B cell (primary cell): ENCODE data around the gene EXOC4. TPM values are rescaled to one million over a fixed set of nuclear protein-coding genes. Genes with fewer than 3 reads are reported as not detected.

Source experiments
- ATAC-seq: fragments of 200-7000 bp; cut with Tn5 transposase; one replicate; pipeline ENCODE4 v1.10.0; 2021; ENCODE audit warnings: low read depth, mild to moderate bottlenecking, moderate number of reproducible peaks, moderate library complexity
- CTCF ChIA-PET: fragments of 350-600 bp; sonication (Branson Sonifier 250); formaldehyde crosslinking; loops from one replicate; lab custom pipeline; 2021; ENCODE audit warnings: antibody characterized with exemption, inconsistent platforms; lab: Charles Lee
- POLR2A ChIA-PET: fragments of 350-600 bp; sonication (Branson Sonifier 250); formaldehyde crosslinking; loops from one replicate; lab custom pipeline; 2021; ENCODE audit warnings: antibody characterized with exemption; lab: Charles Lee
- DNase-seq: peaks from one replicate; pipeline ENCODE4 v3.0.0; 2013
- H2AFZ ChIP-seq: 2 replicates; pipeline ENCODE4 v1.6.1; 2012; ENCODE audit warnings: mild to moderate bottlenecking, low read depth, low read length; ENCODE audit not compliant: insufficient read depth, poor library complexity, severe bottlenecking
- H3K27ac ChIP-seq, 2 donors: 1 replicate in 1 of 2; 2 replicates in 1 of 2; pipeline ENCODE4 v1.5.1; 2012 to 2013; ENCODE audit warnings: low read length in 2 of 2, mild to moderate bottlenecking in 2 of 2, moderate library complexity in 1 of 2
- H3K27me3 ChIP-seq, 4 experiments: fragments of 200-600 bp in 1 of 4; sonication (generic) in 1 of 4; replicated peaks in 1 of 4; 1 replicate in 2 of 4; 2 replicates in 2 of 4; pipeline versions ENCODE4 v1.6.1 to v1.7.0; 2013 to 2016; ENCODE audit warnings: low read length in 3 of 4, mild to moderate bottlenecking in 2 of 4, mixed read lengths in 1 of 4, moderate library complexity in 1 of 4; ENCODE audit not compliant: insufficient read depth in 4 of 4, control insufficient read depth in 3 of 4; ENCODE audit errors: control extremely low read depth in 1 of 4
- H3K36me3 ChIP-seq, 2 experiments: replicated peaks in 1 of 2; 1 replicate in 1 of 2; 2 replicates in 1 of 2; pipeline versions ENCODE4 v1.6.1 to v1.7.1; 2013; ENCODE audit warnings: low read length in 1 of 2; ENCODE audit not compliant: insufficient read depth in 2 of 2, control insufficient read depth in 1 of 2; ENCODE audit errors: control extremely low read depth in 1 of 2, extremely low read depth in 1 of 2
- H3K4me1 ChIP-seq, 2 donors: fragments of 200-600 bp in 1 of 2; sonication (generic) in 1 of 2; 1 replicate in 1 of 2; 2 replicates in 1 of 2; pipeline versions ENCODE4 v1.5.1 to v1.6.1; 2013 to 2017; ENCODE audit warnings: low read length in 2 of 2; ENCODE audit not compliant: control insufficient read depth in 2 of 2, insufficient read depth in 2 of 2
- H3K4me2 ChIP-seq: replicated peaks from 2 replicates; pipeline ENCODE3; 2012; ENCODE audit warnings: mild to moderate bottlenecking, low read depth, low read length; ENCODE audit not compliant: poor library complexity, severe bottlenecking
- H3K4me3 ChIP-seq, 5 experiments: fragments of 200-600 bp in 1 of 5; sonication (generic) in 1 of 5; 1 replicate in 3 of 5; 2 replicates in 2 of 5; pipeline versions ENCODE4 v1.5.1 to v1.7.0; 2011 to 2016; ENCODE audit warnings: low read length in 4 of 5, mild to moderate bottlenecking in 4 of 5, low read depth in 2 of 5, control low read depth in 1 of 5, moderate library complexity in 1 of 5; ENCODE audit not compliant: insufficient read depth in 1 of 5; ENCODE audit errors: control extremely low read depth in 1 of 5, extremely low read depth in 1 of 5
- H3K79me2 ChIP-seq: fragments of 200-600 bp; sonication (generic); one replicate; pipeline ENCODE4 v1.6.0; 2016; ENCODE audit warnings: low read length; ENCODE audit not compliant: control insufficient read depth, insufficient read depth
- H3K9ac ChIP-seq: fragments of 200-600 bp; sonication (generic); 2 replicates; pipeline ENCODE4 v1.6.1; 2017; ENCODE audit warnings: mild to moderate bottlenecking, low read length, moderate library complexity
- H3K9me3 ChIP-seq, 3 donors: one replicate each; pipeline versions ENCODE4 v1.6.1 to v1.7.1; 2013; ENCODE audit warnings: low read length in 2 of 3; ENCODE audit not compliant: control insufficient read depth in 2 of 3, insufficient read depth in 1 of 3; ENCODE audit errors: control extremely low read depth in 1 of 3
- H4K20me1 ChIP-seq: 2 replicates; pipeline ENCODE4 v1.6.0; 2012; ENCODE audit warnings: mild to moderate bottlenecking, low read length; ENCODE audit not compliant: insufficient read depth, control insufficient read depth, poor library complexity, severe bottlenecking
- H3K27ac Mint-ChIP-seq: one replicate; pipeline ENCODE4 v1.8.0; 2021; ENCODE audit warnings: mixed read lengths
- H3K27me3 Mint-ChIP-seq: one replicate; pipeline ENCODE4 v1.8.0; 2021; ENCODE audit warnings: mixed read lengths
- H3K4me1 Mint-ChIP-seq: one replicate; pipeline ENCODE4 v1.8.0; 2021; ENCODE audit warnings: mixed read lengths
- H3K4me3 Mint-ChIP-seq: one replicate; pipeline ENCODE4 v1.8.0; 2021; ENCODE audit warnings: mixed read lengths
- H3K9me3 Mint-ChIP-seq: one replicate; pipeline ENCODE4 v1.8.0; 2022; ENCODE audit warnings: mixed read lengths; ENCODE audit not compliant: insufficient read depth
- EZH2 ChIP-seq: IDR thresholded peaks from 2 replicates; pipeline ENCODE4 v1.6.1; 2012; ENCODE audit warnings: borderline replicate concordance, low read depth, mild to moderate bottlenecking, moderate library complexity, low read length; ENCODE audit not compliant: insufficient read depth, poor library complexity, severe bottlenecking
- WGBS: methylation state at CpG from one replicate; pipeline ENCODE4 v1.1.5; 2013; ENCODE audit warnings: missing lambda C conversion rate; ENCODE audit not compliant: insufficient coverage; 5-methylcytosine and 5-hydroxymethylcytosine counted together
- intact Hi-C: fragments of 100-400 bp; cut with micrococcal nuclease; formaldehyde crosslinking; loops from one replicate; pipeline ENCODE4 v1.10.0; 2022
- polyA plus RNA-seq: library from polyadenylated mRNA; depleted of rRNA; stranded (reverse); fragments of >200 nt; gene quantifications from 2 replicates; pipeline ENCODE4 v1.2.3, GENCODE V29; 2012
- total RNA-seq, 2 donors: library from RNA; stranded (reverse); fragments of 120-200 nt in 1 of 2; gene quantifications; 1 replicate in 1 of 2; 2 replicates in 1 of 2; pipeline versions ENCODE4 v1.2.3 to v1.2.4, GENCODE V29; 2013 to 2022
- TF ChIP-seq, protein P1 (sequence below): fragments of 200-600 bp; IDR thresholded peaks from one replicate; pipeline ENCODE4 v1.8.0; 2022; ENCODE audit warnings: antibody characterized with exemption, mild to moderate bottlenecking

The EXOC4 gene
- total and polyA plus RNA-seq, 2 donors (not counting 1 experiment from before 2014, with no cell fraction given) = 16.7 to 135 TPM

DNA sequence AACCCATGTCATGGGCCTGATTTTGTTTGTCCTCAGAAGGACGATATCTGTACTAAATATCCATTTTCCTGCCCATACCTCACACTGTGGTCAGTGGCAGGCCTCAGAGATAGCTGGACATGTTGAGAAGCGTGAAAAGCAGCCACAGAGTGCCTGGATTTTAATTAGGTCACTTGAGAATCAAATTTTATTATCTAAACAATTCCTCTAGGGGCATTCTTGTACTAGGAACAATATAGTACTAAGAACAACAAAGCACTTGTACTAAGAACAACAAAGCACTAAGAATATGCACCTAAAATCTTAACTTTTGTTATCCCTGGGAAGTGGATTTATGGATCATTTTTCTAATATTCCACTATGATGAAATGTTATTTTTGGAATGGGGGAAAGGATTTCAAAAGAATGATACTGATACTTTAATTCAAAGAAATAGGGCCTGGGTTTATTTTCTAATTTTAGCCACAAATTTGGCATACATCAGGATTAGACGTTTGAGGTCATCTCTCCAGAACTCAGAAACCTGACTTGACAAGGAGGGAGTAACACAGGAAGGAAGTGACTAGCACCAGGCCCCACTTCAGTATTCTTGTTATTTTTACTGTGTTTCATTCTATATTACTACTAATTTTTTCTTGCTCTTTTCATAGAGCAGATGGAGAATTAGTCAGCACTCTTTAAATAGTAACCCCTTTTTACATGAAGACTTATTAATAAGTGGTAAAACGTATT, 112.2 kb downstream of the EXOC4 start:
- Histone ChIP-seq H3K27ac (no peak overlapping the region), H3K4me2 (no peak overlapping the region), H3K27me3 (no peaks in the 10 kb centered on the region), H3K4me1 (no peaks in the 10 kb centered on the region), H3K9me3 (peaks cover 0 to 2% (median 0%) of the 10 kb centered on the region in 3 donors), H3K79me2 (no peaks in the 10 kb centered on the region), H3K9ac (no peak overlapping the region), H3K36me3 (peaks cover 0 to 5% of the 10 kb centered on the region in 2 experiments), H3K4me3 (no peak overlapping the region), H2AFZ (no peak overlapping the region), H4K20me1 (no peaks in the 10 kb centered on the region)
- Mint-ChIP-seq H3K9me3 (peaks cover 2% of the 10 kb centered on the region), H3K4me3 (no peak overlapping the region), H3K27me3 (no peaks in the 10 kb centered on the region), H3K27ac (no peak overlapping the region), H3K4me1 (peaks cover 4% of the 10 kb centered on the region)
- WGBS = 50% methylated on average over 2 of the region's 4 CpGs
- ATAC-seq = no peak
- TF ChIP-seq, protein P1, sequence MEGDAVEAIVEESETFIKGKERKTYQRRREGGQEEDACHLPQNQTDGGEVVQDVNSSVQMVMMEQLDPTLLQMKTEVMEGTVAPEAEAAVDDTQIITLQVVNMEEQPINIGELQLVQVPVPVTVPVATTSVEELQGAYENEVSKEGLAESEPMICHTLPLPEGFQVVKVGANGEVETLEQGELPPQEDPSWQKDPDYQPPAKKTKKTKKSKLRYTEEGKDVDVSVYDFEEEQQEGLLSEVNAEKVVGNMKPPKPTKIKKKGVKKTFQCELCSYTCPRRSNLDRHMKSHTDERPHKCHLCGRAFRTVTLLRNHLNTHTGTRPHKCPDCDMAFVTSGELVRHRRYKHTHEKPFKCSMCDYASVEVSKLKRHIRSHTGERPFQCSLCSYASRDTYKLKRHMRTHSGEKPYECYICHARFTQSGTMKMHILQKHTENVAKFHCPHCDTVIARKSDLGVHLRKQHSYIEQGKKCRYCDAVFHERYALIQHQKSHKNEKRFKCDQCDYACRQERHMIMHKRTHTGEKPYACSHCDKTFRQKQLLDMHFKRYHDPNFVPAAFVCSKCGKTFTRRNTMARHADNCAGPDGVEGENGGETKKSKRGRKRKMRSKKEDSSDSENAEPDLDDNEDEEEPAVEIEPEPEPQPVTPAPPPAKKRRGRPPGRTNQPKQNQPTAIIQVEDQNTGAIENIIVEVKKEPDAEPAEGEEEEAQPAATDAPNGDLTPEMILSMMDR = no peak
- TF ChIP-seq EZH2 = no peak
- intact Hi-C loops = loop anchor here (1.0 kb wide), 1 partner anchor 11 kb away; no protein-coding TSS in a partner anchor
- ChIA-PET CTCF (no interaction called here), POLR2A (no interaction called here)
- DNase-seq = no peak

DNA sequence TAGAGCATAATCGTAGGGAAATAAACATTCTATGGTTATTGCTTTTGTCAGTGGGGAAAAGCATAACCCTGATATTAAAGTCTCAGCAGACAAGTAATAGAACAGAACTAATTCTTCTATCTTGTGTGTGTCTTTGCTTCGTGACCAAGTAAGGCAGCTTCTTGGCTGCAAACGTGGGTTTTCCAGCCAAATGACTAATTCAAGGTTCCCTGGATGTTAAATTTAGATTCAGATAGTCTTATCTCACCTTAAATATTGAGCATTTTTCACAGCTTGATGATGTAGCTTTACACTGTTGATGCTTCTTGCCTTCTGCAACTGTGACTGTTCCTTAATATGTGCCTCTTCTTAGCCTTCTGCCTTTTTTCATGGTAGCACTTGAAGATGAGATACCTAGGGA, 113.0 kb downstream of the EXOC4 start:
- Histone ChIP-seq H2AFZ (no peak overlapping the region), H3K4me1 (no peaks in the 10 kb centered on the region), H3K4me3 (no peak overlapping the region), H3K27ac (no peak overlapping the region), H3K27me3 (no peaks in the 10 kb centered on the region), H3K36me3 (peaks cover 0 to 5% of the 10 kb centered on the region in 2 experiments), H3K79me2 (no peaks in the 10 kb centered on the region), H3K9ac (no peak overlapping the region), H3K9me3 (peaks cover 0 to under 1% (median 0%) of the 10 kb centered on the region in 3 donors), H3K4me2 (no peak overlapping the region), H4K20me1 (no peaks in the 10 kb centered on the region)
- CTCF ChIA-PET = interaction anchor here (1.0 kb wide), 1 partner anchor 9 kb away, joined by 3 read pairs; no protein-coding TSS in a partner anchor
- intact Hi-C loops = loop anchor here (1.0 kb wide), 1 partner anchor 12 kb away; no protein-coding TSS in a partner anchor
- POLR2A ChIA-PET = no interaction called here
- ATAC-seq (no peak), DNase-seq (no peak)
- peaks cover 2% of the 10 kb centered on the region for H3K9me3 Mint-ChIP-seq
- H3K4me1 Mint-ChIP-seq = peaks cover 4% of the 10 kb centered on the region
- TF ChIP-seq EZH2 = no peak
- TF ChIP-seq, protein P1 = no peak
- H3K27me3 Mint-ChIP-seq = no peaks in the 10 kb centered on the region
- no peak overlapping the region for H3K4me3 Mint-ChIP-seq
- H3K27ac Mint-ChIP-seq = no peak overlapping the region
- WGBS = no CpG with 5 or more reads among the region's 3 CpGs
